Transverse colon (tissue), 4 donors: ENCODE measurements around the gene MTG2.

Source experiments
- POLR2AphosphoS5 ChIP-seq, 3 donors: sonication (generic); formaldehyde crosslinking; IDR thresholded peaks; one replicate each; pipeline ENCODE4 v1.6.1; 2016; ENCODE audit warnings: antibody characterized with exemption in 3 of 3
- TF ChIP-seq, protein P1 (sequence below), 5 experiments: fragments of 200-600 bp in 3 of 5; fragments of 450-650 bp in 2 of 5; sonication (generic) in 3 of 5; IDR thresholded peaks; 1 replicate in 2 of 5; 2 replicates in 3 of 5; pipeline ENCODE4 v1.5.1; 2016 to 2017; ENCODE audit warnings: antibody characterized with exemption in 5 of 5, inconsistent platforms in 3 of 5, mild to moderate bottlenecking in 2 of 5, moderate library complexity in 1 of 5

DNA sequence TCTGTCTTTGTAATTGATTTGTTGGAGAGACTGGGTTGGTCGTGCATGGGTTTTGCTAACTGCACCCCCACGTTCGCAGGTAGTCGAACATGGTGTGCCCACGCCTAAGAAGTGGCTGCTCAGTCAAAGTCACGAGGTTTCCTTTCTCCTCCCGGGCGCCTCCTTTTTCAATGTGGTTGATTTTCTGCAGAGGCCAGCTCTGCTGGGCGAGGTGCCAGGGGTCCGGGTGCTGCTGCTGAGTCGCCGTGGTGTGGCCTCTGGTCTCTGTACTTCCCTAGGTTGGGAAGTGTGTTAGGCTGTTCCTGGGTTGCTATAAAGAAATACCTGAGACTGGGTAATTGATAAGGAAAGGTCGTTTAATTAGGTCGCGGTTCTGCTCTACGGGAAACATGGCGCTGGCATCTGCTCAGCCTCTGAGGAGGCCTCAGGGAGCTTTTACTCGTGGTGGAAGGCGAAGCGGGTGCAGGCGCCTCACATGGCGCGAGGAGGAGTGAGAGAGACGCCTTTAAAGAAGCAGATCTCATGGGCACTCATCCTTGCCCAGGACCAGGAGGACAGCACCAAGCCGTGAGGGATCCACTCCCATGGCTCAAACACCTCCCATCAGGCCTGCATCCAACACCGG, 69.6 kb downstream of the MTG2 start:
- TF ChIP-seq, protein P1, sequence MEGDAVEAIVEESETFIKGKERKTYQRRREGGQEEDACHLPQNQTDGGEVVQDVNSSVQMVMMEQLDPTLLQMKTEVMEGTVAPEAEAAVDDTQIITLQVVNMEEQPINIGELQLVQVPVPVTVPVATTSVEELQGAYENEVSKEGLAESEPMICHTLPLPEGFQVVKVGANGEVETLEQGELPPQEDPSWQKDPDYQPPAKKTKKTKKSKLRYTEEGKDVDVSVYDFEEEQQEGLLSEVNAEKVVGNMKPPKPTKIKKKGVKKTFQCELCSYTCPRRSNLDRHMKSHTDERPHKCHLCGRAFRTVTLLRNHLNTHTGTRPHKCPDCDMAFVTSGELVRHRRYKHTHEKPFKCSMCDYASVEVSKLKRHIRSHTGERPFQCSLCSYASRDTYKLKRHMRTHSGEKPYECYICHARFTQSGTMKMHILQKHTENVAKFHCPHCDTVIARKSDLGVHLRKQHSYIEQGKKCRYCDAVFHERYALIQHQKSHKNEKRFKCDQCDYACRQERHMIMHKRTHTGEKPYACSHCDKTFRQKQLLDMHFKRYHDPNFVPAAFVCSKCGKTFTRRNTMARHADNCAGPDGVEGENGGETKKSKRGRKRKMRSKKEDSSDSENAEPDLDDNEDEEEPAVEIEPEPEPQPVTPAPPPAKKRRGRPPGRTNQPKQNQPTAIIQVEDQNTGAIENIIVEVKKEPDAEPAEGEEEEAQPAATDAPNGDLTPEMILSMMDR (IDR thresholded peaks at IDR 0.05): no peak
- no peak for TF ChIP-seq POLR2AphosphoS5 (IDR thresholded peaks at IDR 0.05)
